Measurements from ENCODE around the gene NARS2.

NARS2 gene

DNA sequence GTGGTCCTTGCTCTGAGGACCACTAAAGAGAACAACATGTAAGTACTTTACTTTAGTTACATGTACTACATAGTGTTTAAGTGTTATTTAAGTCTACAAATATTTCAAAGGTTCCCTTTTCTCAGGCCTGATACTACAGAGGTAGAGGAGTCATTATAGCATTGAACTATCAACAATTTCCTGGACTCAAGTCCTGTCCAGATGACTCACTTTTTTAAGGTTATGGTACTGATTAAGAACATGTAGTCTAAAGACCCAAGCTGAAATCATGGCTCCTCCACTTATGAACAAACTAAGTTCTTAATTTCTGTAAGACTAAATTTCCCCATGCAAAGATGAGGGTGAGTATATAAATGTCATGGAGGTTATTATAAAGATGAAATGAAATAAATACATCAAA is 74.7 kb downstream of the NARS2 start:
- DNase-seq (ENCODE audit: insufficient read length, low spot score) (no peak), FAIRE-seq (no peak)
- TF ChIP-seq POLR2AphosphoS5 (IDR thresholded peaks at IDR 0.05; ENCODE audit: low read depth, low read length) (no peak), POLR2A (IDR thresholded peaks at IDR 0.05; ENCODE audit: low read depth, low read length) (no peak), PAX5 (IDR thresholded peaks at IDR 0.05; ENCODE audit: insufficient read depth, low read length, severe bottlenecking) (no peak), POU2F2 (IDR thresholded peaks at IDR 0.05; ENCODE audit: low read depth, low read length) (no peak), TAF1 (IDR thresholded peaks at IDR 0.05; ENCODE audit: low read depth, low read length) (no peak), SPI1 (IDR thresholded peaks at IDR 0.05; ENCODE audit: low read depth, low read length) (no peak)

- no peak for TF ChIP-seq POLR2AphosphoS5 (IDR thresholded peaks at IDR 0.05; ENCODE audit: low read depth, low read length)
- TF ChIP-seq SPI1 (IDR thresholded peaks at IDR 0.05; ENCODE audit: low read depth, low read length), result no peak
- FAIRE-seq (no peak), DNase-seq (ENCODE audit: insufficient read length, low spot score) (no peak)
Measured at GRCh38 chr11:78497293-78497692, 77.4 kb downstream of the NARS2 start.

- FAIRE-seq (no peak), DNase-seq (ENCODE audit: insufficient read length, low spot score) (no peak)
- TF ChIP-seq POLR2A (IDR thresholded peaks at IDR 0.05; ENCODE audit: low read depth, low read length) (no peak), POU2F2 (IDR thresholded peaks at IDR 0.05; ENCODE audit: low read depth, low read length) (no peak), SPI1 (IDR thresholded peaks at IDR 0.05; ENCODE audit: low read depth, low read length) (no peak)
Measured at GRCh38 chr11:78493413-78493975, 81.2 kb downstream of the NARS2 start.

DNA sequence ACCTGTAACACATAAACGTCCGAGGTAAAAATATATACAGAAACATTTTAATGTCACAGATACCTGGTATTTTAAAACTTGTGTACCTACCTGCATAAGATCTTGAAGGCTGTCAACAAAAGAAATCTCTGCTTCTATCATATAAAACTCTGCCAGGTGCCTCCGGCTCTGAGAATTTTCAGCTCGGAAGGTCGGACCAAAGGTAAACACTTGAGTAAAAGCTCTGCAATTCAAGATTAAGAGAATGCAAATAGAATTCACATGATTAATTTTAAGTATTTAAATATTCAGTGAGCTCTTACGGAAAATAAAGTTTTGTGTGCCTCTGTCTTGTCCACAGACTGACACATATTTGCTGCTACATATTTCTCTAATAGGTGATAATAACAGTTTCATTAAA is 81.7 kb downstream of the NARS2 start:
- no peak for DNase-seq (ENCODE audit: insufficient read length, low spot score)
- no peak for TF ChIP-seq POLR2A (IDR thresholded peaks at IDR 0.05; ENCODE audit: low read depth, low read length)
- TF ChIP-seq PAX5 (IDR thresholded peaks at IDR 0.05; ENCODE audit: insufficient read depth, low read length, severe bottlenecking), result no peak
- no peak for TF ChIP-seq POU2F2 (IDR thresholded peaks at IDR 0.05; ENCODE audit: low read depth, low read length)
- no peak for TF ChIP-seq POLR2AphosphoS5 (IDR thresholded peaks at IDR 0.05; ENCODE audit: low read depth, low read length)
- TF ChIP-seq SPI1 (IDR thresholded peaks at IDR 0.05; ENCODE audit: low read depth, low read length), result no peak
- no peak for TF ChIP-seq TAF1 (IDR thresholded peaks at IDR 0.05; ENCODE audit: low read depth, low read length)
- FAIRE-seq, result no peak

DNA sequence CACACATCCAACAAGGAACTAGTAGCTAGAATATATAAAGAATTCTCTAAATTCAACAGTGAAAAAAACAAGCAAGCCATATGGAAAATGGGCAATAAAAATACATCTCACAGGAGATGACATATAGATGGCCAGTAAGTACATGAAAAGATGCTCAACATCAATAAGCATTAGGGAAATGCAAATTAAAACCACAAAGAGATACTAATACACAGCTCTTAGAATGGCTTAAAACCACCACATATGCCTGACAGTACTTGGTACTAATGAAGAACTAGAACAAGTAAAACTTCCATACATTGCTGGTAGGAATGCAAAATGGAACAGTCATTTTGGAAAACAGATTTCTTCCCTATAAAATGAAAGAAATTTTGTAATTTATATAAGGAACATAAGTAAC is 85.5 kb downstream of the NARS2 start:
- DNase-seq (ENCODE audit: insufficient read length, low spot score) (no peak), FAIRE-seq (peak; percentile 5)
- no peak for TF ChIP-seq SPI1 (IDR thresholded peaks at IDR 0.05; ENCODE audit: low read depth, low read length)
- TF ChIP-seq TAF1 (IDR thresholded peaks at IDR 0.05; ENCODE audit: low read depth, low read length), result no peak
- TF ChIP-seq POU2F2 (IDR thresholded peaks at IDR 0.05; ENCODE audit: low read depth, low read length), result no peak

DNA sequence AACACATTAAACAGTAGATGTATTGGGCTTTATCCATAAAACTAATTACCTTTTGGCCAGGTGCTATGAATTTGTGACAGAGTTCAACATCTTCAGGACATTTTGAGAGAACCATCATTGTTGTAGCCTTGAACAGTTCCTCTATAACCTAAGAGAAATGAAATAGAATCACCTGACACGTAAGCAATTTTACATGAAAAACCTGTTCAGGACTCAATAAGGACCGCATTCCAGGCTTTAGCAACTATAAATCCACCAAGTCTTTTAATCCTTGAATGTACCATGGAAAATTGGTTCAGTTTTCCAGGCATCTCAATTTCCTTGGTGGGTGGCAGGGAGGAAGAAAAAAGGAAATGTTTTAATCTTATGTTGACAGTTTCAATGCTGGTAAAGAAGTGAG is 96.1 kb downstream of the NARS2 start:
- no peak for DNase-seq (ENCODE audit: insufficient read length, low spot score)
- FAIRE-seq, result no peak
- TF ChIP-seq POU2F2 (IDR thresholded peaks at IDR 0.05; ENCODE audit: low read depth, low read length) (no peak), POLR2AphosphoS5 (IDR thresholded peaks at IDR 0.05; ENCODE audit: low read depth, low read length) (no peak), SPI1 (IDR thresholded peaks at IDR 0.05; ENCODE audit: low read depth, low read length) (no peak), PAX5 (IDR thresholded peaks at IDR 0.05; ENCODE audit: insufficient read depth, low read length, severe bottlenecking) (no peak), TAF1 (IDR thresholded peaks at IDR 0.05; ENCODE audit: low read depth, low read length) (no peak), POLR2A (IDR thresholded peaks at IDR 0.05; ENCODE audit: low read depth, low read length) (no peak)

GRCh38 chr11:78476066-78476465 is 98.6 kb downstream of the NARS2 start:
- no peak for FAIRE-seq
- no peak for TF ChIP-seq POLR2A (IDR thresholded peaks at IDR 0.05; ENCODE audit: low read depth, low read length)
- TF ChIP-seq TAF1 (IDR thresholded peaks at IDR 0.05; ENCODE audit: low read depth, low read length), result no peak
- TF ChIP-seq POLR2AphosphoS5 (IDR thresholded peaks at IDR 0.05; ENCODE audit: low read depth, low read length), result no peak
- no peak for TF ChIP-seq SPI1 (IDR thresholded peaks at IDR 0.05; ENCODE audit: low read depth, low read length)
- no peak for TF ChIP-seq PAX5 (IDR thresholded peaks at IDR 0.05; ENCODE audit: insufficient read depth, low read length, severe bottlenecking)
- TF ChIP-seq POU2F2 (IDR thresholded peaks at IDR 0.05; ENCODE audit: low read depth, low read length), result no peak
- no peak for DNase-seq (ENCODE audit: insufficient read length, low spot score)

DNA sequence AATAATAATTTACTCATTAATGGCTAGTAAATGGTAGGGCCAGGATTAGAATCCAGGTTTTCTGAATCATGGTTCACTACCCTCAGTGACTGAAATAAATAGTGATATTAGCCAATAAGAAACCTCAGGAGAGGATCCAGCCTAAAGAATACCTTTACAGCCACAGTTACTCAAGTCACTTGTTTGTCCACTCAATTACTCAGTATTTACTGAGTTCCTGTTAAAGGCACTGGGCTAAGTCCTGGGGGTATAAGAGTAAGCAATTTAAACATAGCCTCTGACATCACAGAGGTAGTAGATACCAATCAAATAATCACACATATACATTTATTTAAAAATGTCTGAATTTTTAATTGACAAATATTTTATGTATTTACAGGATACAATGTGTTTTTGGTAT is 100.2 kb downstream of the NARS2 start:
- TF ChIP-seq POLR2AphosphoS5 (IDR thresholded peaks at IDR 0.05; ENCODE audit: low read depth, low read length) (no peak), TAF1 (IDR thresholded peaks at IDR 0.05; ENCODE audit: low read depth, low read length) (no peak), PAX5 (IDR thresholded peaks at IDR 0.05; ENCODE audit: insufficient read depth, low read length, severe bottlenecking) (no peak), SPI1 (IDR thresholded peaks at IDR 0.05; ENCODE audit: low read depth, low read length) (no peak), POLR2A (IDR thresholded peaks at IDR 0.05; ENCODE audit: low read depth, low read length) (no peak), POU2F2 (IDR thresholded peaks at IDR 0.05; ENCODE audit: low read depth, low read length) (no peak)
- DNase-seq (ENCODE audit: insufficient read length, low spot score) (no peak), FAIRE-seq (no peak)

DNA sequence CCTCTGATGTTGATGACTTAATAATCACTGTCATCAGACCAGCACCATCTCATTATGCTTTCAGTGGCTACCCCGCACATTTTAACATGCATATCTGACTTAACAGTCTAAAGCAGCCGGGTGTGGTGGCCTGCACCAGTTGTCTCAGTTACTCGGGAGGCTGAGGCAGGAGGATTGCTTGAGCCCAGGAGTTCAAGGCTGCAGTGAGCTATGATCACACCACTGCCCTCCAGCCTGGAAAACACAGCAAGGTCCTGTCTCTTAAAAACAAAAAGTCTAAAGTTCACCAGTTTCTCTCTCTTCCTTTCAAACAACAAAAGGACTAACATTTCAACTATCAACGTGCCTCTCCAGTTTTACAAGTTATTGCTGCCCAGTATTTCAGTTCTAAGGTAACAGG is 101.8 kb downstream of the NARS2 start:
- no peak for FAIRE-seq
- no peak for DNase-seq (ENCODE audit: insufficient read length, low spot score)

DNA sequence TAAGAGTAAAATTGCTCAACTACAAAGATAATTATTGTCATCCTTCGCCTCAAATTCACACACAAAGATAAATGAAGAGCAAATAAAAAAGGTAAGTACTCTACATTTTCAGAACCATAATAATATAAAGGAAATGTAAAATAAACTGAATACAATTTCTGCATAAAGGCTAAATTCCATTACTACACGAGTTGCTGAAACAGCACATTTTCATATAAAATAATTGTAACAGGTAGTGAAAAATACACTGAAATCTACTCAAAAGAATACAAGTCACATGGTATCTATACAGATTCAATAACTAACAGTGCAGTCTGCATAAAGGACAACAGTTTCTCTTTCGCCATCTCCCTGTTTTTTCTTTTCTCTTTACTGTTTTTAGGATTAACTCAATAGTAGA is 102.3 kb downstream of the NARS2 start:
- no peak for DNase-seq (ENCODE audit: insufficient read length, low spot score)
- TF ChIP-seq PAX5 (IDR thresholded peaks at IDR 0.05; ENCODE audit: insufficient read depth, low read length, severe bottlenecking) (no peak), SPI1 (IDR thresholded peaks at IDR 0.05; ENCODE audit: low read depth, low read length) (no peak), TAF1 (IDR thresholded peaks at IDR 0.05; ENCODE audit: low read depth, low read length) (no peak), POU2F2 (IDR thresholded peaks at IDR 0.05; ENCODE audit: low read depth, low read length) (no peak), POLR2A (IDR thresholded peaks at IDR 0.05; ENCODE audit: low read depth, low read length) (no peak), POLR2AphosphoS5 (IDR thresholded peaks at IDR 0.05; ENCODE audit: low read depth, low read length) (no peak)
- no peak for FAIRE-seq

More for the DNA sequence above, 101.8 kb downstream of the NARS2 start:
- TF ChIP-seq TAF1 (IDR thresholded peaks at IDR 0.05; ENCODE audit: low read depth, low read length), result no peak
- TF ChIP-seq SPI1 (IDR thresholded peaks at IDR 0.05; ENCODE audit: low read depth, low read length), result no peak
- TF ChIP-seq POLR2A (IDR thresholded peaks at IDR 0.05; ENCODE audit: low read depth, low read length), result no peak
- TF ChIP-seq PAX5 (IDR thresholded peaks at IDR 0.05; ENCODE audit: insufficient read depth, low read length, severe bottlenecking), result no peak
- TF ChIP-seq POLR2AphosphoS5 (IDR thresholded peaks at IDR 0.05; ENCODE audit: low read depth, low read length), result no peak
- no peak for TF ChIP-seq POU2F2 (IDR thresholded peaks at IDR 0.05; ENCODE audit: low read depth, low read length)

Data from GM12891 (cell line).